Prostate gland (tissue), 2 donors: ENCODE measurements around the gene KPNA4.

Source experiments
- CTCF ChIP-seq, 4 experiments: fragments of 200-600 bp in 2 of 4; fragments of 450-650 bp in 2 of 4; sonication (generic) in 2 of 4; IDR thresholded peaks; 1 replicate in 3 of 4; 2 replicates in 1 of 4; pipeline ENCODE4 v1.5.1; 2016 to 2019; ENCODE audit warnings: antibody characterized with exemption in 4 of 4, mild to moderate bottlenecking in 2 of 4, moderate library complexity in 2 of 4
- POLR2A ChIP-seq: fragments of 450-650 bp; IDR thresholded peaks from one replicate; pipeline ENCODE4 v1.6.1; 2016; ENCODE audit warnings: antibody characterized with exemption, mild to moderate bottlenecking

GRCh38 chr3:160568989-160569388 lies 3.6 kb upstream of the KPNA4 start:
- TF ChIP-seq POLR2A (no peak), CTCF (IDR thresholded peaks at IDR 0.05) (no peak)
